Neural progenitor cell (in vitro differentiated cells): ENCODE data around the gene GABRA5.

Experiments used
- EZH2 ChIP-seq: fragments of 200-600 bp; sonication (generic); IDR thresholded peaks from 2 replicates; pipeline ENCODE4 v1.6.1; 2017; ENCODE audit warnings: antibody characterized with exemption, mild to moderate bottlenecking, moderate library complexity
- EZH2phosphoT487 ChIP-seq: fragments of 200-600 bp; sonication (generic); IDR thresholded peaks from 2 replicates; pipeline ENCODE4 v1.6.1; 2017; ENCODE audit warnings: antibody characterized with exemption
- TF ChIP-seq, protein P1 (sequence below): fragments of 200-600 bp; sonication (generic); IDR thresholded peaks from 2 replicates; pipeline ENCODE4 v1.5.1; 2017; ENCODE audit warnings: antibody characterized with exemption, mild to moderate bottlenecking

DNA sequence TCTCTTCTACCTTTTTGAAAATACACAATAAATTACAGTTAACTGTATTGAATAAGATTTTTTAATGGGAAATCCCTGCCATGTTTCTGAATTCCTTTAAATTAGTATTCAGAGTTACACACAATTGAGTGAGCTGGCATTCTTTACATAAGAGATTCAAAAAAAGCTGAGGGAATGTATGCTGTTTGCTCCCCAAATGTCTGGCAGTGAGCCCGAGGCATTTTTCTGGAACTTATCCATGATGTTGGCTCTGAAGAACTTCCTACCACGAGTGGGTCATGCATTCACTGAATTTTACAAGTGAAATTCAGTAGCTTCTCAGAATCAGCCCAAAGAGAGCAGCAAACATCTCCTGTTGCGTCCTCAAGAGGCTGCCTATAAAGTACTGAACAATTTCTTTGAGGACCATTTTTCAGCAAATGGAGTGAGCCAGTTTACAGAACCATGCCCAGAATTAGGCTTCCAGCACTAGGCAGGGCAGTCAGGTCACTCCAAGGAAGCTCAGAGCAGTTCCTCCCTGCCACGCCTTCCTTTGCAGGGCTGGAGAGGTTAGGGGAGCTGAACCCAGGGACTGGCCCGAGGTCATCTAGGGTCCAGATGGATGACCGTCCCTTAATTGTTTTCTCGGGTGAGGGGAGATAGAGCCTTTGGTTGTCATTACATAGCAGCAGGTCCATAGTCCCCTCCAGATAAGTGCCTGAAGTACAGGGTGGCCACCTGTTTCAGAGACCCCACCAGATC, 21.2 kb downstream of the GABRA5 start:
- TF ChIP-seq, protein P1, sequence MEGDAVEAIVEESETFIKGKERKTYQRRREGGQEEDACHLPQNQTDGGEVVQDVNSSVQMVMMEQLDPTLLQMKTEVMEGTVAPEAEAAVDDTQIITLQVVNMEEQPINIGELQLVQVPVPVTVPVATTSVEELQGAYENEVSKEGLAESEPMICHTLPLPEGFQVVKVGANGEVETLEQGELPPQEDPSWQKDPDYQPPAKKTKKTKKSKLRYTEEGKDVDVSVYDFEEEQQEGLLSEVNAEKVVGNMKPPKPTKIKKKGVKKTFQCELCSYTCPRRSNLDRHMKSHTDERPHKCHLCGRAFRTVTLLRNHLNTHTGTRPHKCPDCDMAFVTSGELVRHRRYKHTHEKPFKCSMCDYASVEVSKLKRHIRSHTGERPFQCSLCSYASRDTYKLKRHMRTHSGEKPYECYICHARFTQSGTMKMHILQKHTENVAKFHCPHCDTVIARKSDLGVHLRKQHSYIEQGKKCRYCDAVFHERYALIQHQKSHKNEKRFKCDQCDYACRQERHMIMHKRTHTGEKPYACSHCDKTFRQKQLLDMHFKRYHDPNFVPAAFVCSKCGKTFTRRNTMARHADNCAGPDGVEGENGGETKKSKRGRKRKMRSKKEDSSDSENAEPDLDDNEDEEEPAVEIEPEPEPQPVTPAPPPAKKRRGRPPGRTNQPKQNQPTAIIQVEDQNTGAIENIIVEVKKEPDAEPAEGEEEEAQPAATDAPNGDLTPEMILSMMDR, result no peak
- TF ChIP-seq EZH2phosphoT487 (no peak), EZH2 (no peak)
